SU-DHL-6 (cell line): ENCODE results near the gene CD36.

ENCODE experiments used
- H2AFZ ChIP-seq: fragments of 200-600 bp; sonication (generic); 2 replicates; pipeline ENCODE4 v1.6.1; 2014; ENCODE audit warnings: low read depth, mild to moderate bottlenecking, moderate library complexity, mixed read lengths, antibody characterized with exemption, low read length; ENCODE audit not compliant: severe bottlenecking
- H3F3A ChIP-seq: fragments of 200-600 bp; shearing (Covaris generic); 2 replicates; pipeline ENCODE4 v1.6.0; 2016; ENCODE audit warnings: antibody characterized with exemption, mild to moderate bottlenecking; ENCODE audit not compliant: insufficient read depth
- H3K27ac ChIP-seq: fragments of 200-600 bp; sonication (generic); 2 replicates; pipeline ENCODE4 v1.5.1; 2016; ENCODE audit warnings: low read depth, mild to moderate bottlenecking, low read length, moderate library complexity, mixed read lengths
- H3K27me3 ChIP-seq: fragments of 200-600 bp; sonication (generic), shearing (Covaris generic); 2 replicates; pipeline ENCODE4 v1.6.0; 2014; ENCODE audit warnings: mild to moderate bottlenecking, low read length
- H3K36me3 ChIP-seq: fragments of 200-600 bp; sonication (generic); 2 replicates; pipeline ENCODE4 v1.6.1; 2014; ENCODE audit warnings: mild to moderate bottlenecking, low read length, mixed read lengths
- H3K4me2 ChIP-seq: fragments of 300-600, 200-600 bp; shearing (Covaris generic), sonication (generic); 2 replicates; pipeline ENCODE4 v1.6.0; 2014; ENCODE audit warnings: low read length, low read depth, mild to moderate bottlenecking; ENCODE audit not compliant: poor library complexity, severe bottlenecking
- H3K4me3 ChIP-seq: fragments of 200-600 bp; sonication (generic); 2 replicates; pipeline ENCODE4 v1.5.1; 2014; ENCODE audit warnings: antibody characterized with exemption, low read length, mild to moderate bottlenecking, mixed read lengths; ENCODE audit not compliant: insufficient read depth, poor library complexity, severe bottlenecking
- H3K79me2 ChIP-seq: fragments of 200-600 bp; sonication (generic); 2 replicates; pipeline ENCODE4 v1.6.1; 2014; ENCODE audit warnings: mild to moderate bottlenecking, low read length, moderate library complexity; ENCODE audit not compliant: insufficient read depth
- H3K9ac ChIP-seq: fragments of 200-600 bp; sonication (generic); 2 replicates; pipeline ENCODE4 v1.7.0; 2014; ENCODE audit warnings: mild to moderate bottlenecking, low read length
- H3K9me2 ChIP-seq: fragments of 200-600 bp; sonication (generic); replicated peaks from 2 replicates; pipeline ENCODE4 v1.6.1; 2014; ENCODE audit warnings: low read length; ENCODE audit not compliant: insufficient read depth
- H3K9me3 ChIP-seq: fragments of 200-600 bp; sonication (generic); 2 replicates; pipeline ENCODE4 v1.6.1; 2014; ENCODE audit warnings: low read length, mixed read lengths; ENCODE audit not compliant: insufficient read depth
- H4K20me1 ChIP-seq: fragments of 200-600 bp; sonication (generic); 2 replicates; pipeline ENCODE4 v1.6.1; 2014; ENCODE audit warnings: low read depth, mild to moderate bottlenecking, antibody characterized with exemption, low read length, moderate library complexity, mixed read lengths
- EZH2phosphoT487 ChIP-seq: fragments of 200-600 bp; sonication (generic), shearing (Covaris generic); conservative IDR thresholded peaks from 2 replicates; pipeline ENCODE4 v1.6.1; 2018; ENCODE audit warnings: mild to moderate bottlenecking, antibody characterized with exemption, low read length, moderate library complexity, mixed read lengths
- TF ChIP-seq, protein P1 (sequence below): fragments of 200-600 bp; sonication (generic); IDR thresholded peaks from one replicate; pipeline ENCODE4 v1.5.1; 2017; ENCODE audit warnings: antibody characterized with exemption, mild to moderate bottlenecking, low read length, moderate library complexity; ENCODE audit not compliant: insufficient read depth, poor library complexity, severe bottlenecking

The CD36 gene

DNA sequence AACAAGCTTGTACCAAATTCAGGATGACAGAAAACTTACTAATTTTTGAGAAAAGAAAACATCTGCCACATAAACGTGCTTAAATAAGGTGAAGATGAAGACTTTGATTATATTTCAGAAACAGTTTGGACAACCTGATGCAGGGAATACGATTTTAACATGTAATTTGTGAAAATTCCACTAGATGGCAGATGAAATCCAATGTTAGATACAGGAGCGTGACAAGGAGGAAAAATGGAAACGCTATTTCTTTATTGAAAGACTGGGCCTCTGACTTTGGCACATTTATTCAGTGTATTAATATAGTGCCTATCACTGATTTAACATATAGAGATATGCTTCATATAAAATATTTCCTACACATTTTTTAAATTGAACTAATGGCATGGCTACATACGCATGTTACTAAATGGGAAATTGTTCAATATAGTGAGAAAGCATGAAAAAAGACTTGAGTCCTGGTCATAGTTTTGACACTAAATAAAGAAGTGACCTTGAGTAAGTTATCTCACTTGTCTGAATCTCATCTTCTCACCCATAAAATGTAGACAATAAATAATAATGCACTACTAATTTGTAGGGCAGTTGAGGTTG, 60.7 kb downstream of the CD36 start:
- no peaks in the 10 kb centered on the region for H4K20me1 ChIP-seq
- H3K9me2 ChIP-seq = no peaks in the 10 kb centered on the region
- H3K79me2 ChIP-seq = no peaks in the 10 kb centered on the region
- no peak overlapping the region for H3K4me3 ChIP-seq
- H3K27ac ChIP-seq = no peak overlapping the region
- H3K9ac ChIP-seq = no peak overlapping the region
- H3K4me2 ChIP-seq = no peak overlapping the region
- H3F3A ChIP-seq = no peaks in the 10 kb centered on the region; the same call in 1 of the 2 replicates
- no peak for TF ChIP-seq EZH2phosphoT487
- TF ChIP-seq, protein P1, sequence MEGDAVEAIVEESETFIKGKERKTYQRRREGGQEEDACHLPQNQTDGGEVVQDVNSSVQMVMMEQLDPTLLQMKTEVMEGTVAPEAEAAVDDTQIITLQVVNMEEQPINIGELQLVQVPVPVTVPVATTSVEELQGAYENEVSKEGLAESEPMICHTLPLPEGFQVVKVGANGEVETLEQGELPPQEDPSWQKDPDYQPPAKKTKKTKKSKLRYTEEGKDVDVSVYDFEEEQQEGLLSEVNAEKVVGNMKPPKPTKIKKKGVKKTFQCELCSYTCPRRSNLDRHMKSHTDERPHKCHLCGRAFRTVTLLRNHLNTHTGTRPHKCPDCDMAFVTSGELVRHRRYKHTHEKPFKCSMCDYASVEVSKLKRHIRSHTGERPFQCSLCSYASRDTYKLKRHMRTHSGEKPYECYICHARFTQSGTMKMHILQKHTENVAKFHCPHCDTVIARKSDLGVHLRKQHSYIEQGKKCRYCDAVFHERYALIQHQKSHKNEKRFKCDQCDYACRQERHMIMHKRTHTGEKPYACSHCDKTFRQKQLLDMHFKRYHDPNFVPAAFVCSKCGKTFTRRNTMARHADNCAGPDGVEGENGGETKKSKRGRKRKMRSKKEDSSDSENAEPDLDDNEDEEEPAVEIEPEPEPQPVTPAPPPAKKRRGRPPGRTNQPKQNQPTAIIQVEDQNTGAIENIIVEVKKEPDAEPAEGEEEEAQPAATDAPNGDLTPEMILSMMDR = peak; percentile 33
- no peaks in the 10 kb centered on the region for H3K36me3 ChIP-seq
- H3K9me3 ChIP-seq = no peaks in the 10 kb centered on the region
- H2AFZ ChIP-seq = no peak overlapping the region
- no peaks in the 10 kb centered on the region for H3K27me3 ChIP-seq

DNA sequence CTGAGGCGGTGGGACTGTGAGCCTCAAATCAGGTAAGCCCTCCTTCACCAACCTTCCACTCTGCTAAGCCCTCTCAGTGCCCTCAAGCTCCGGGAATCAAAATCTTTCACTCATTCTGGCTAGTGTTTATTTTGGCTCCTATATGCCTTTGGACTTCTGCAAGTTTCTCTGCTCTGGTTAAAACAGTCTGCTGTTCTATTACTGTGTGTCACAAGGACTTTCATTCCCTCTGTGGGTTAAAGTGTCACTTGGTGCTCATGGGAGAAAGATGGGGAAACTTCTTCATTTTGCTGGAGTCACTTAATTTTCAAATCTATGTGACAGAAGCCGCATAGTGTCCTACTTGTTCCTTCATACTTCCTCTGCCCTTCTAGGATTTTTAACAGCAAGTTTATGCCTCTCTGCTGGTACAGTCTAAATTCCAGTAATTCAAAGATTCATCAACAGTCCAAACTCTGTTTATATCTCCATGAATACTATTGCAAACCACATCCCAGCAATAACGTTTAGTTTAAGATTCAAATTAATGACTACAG, 61.3 kb downstream of the CD36 start:
- Histone ChIP-seq H2AFZ (no peak overlapping the region), H3K4me3 (no peak overlapping the region), H3K27me3 (no peaks in the 10 kb centered on the region), H3K36me3 (no peaks in the 10 kb centered on the region), H3K9me2 (no peaks in the 10 kb centered on the region), H3K4me2 (no peak overlapping the region), H3F3A (no peaks in the 10 kb centered on the region; the same call in 1 of the 2 replicates), H3K79me2 (no peaks in the 10 kb centered on the region), H4K20me1 (no peaks in the 10 kb centered on the region), H3K9me3 (no peaks in the 10 kb centered on the region), H3K9ac (no peak overlapping the region), H3K27ac (no peak overlapping the region)
- no peak for TF ChIP-seq EZH2phosphoT487
- TF ChIP-seq, protein P1 = no peak

DNA sequence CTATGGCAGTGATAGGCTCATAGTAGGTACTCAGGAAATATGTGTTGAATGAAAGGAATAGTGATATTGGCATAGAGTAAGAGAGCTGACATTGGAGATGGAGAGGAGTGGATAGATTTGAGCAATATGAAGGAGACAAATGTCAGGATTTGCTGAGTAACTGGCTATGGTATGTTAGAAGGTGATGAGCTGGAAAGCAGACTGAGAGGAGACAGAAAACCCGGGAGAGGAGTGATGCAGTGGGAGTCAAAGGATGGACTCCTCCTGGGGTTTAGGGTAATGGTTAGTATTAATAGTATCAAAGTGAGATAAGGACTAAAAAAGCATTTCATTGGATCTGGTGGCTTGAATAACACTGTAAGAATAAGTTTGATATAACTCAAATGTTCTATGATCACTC, 64.8 kb downstream of the CD36 start:
- Histone ChIP-seq H4K20me1 (no peaks in the 10 kb centered on the region), H3K36me3 (no peaks in the 10 kb centered on the region), H3K9me3 (no peaks in the 10 kb centered on the region), H3K79me2 (no peaks in the 10 kb centered on the region), H3K9me2 (no peaks in the 10 kb centered on the region), H2AFZ (no peak overlapping the region), H3K4me2 (no peak overlapping the region), H3K4me3 (no peak overlapping the region), H3K27me3 (no peaks in the 10 kb centered on the region), H3K9ac (no peak overlapping the region), H3F3A (no peaks in the 10 kb centered on the region), H3K27ac (no peak overlapping the region)
- TF ChIP-seq, protein P1 = no peak
- no peak for TF ChIP-seq EZH2phosphoT487
